GM23248 (cell line): ENCODE results near the gene ABCC3.

Experiments used
- EZH2 ChIP-seq: fragments of 200-600 bp; sonication (generic); IDR thresholded peaks from 2 replicates; pipeline ENCODE4 v1.6.1; 2018; ENCODE audit warnings: antibody characterized with exemption, mild to moderate bottlenecking; ENCODE audit not compliant: insufficient read depth, poor library complexity, severe bottlenecking
- EZH2phosphoT487 ChIP-seq: fragments of 200-600 bp; sonication (generic); IDR thresholded peaks from 2 replicates; pipeline ENCODE4 v1.6.1; 2018; ENCODE audit warnings: antibody characterized with exemption, moderate library complexity, mild to moderate bottlenecking, low read depth; ENCODE audit not compliant: insufficient read depth

GRCh38 chr17:50594128-50594823, 40.4 kb upstream of the ABCC3 start:
- TF ChIP-seq EZH2: no peak
- TF ChIP-seq EZH2phosphoT487: no peak
